ENCODE results near the gene CXCR4.

GRCh38 chr2:136156411-136156810, 38.5 kb upstream of the CXCR4 start:
- TF ChIP-seq EZH2 (IDR thresholded peaks at IDR 0.05; ENCODE audit: insufficient read depth, poor library complexity, severe bottlenecking) (no peak), EZH2phosphoT487 (IDR thresholded peaks at IDR 0.05; ENCODE audit: insufficient read depth, low read depth) (no peak)
